ENCODE data around the gene ARL8A. TPM values are rescaled to one million over a fixed set of nuclear protein-coding genes. Genes with fewer than 3 reads are reported as not detected.

The ARL8A gene
- total RNA-seq, 2 donors from 2014 or later, result 68.0 to 80.0 TPM

GRCh38 chr1:202157945-202158344, 13.4 kb upstream of the ARL8A start:
- Mint-ChIP-seq H3K4me1 (ENCODE audit: low read depth in 2 of 2) (peaks cover 56 to 57% of the 10 kb centered on the region in 2 donors), H3K27me3 (no peaks in the 10 kb centered on the region), H3K27ac (peak overlapping the region; percentile 95 to 98), H3K36me3 (peaks cover 29% of the 10 kb centered on the region), H3K4me3 (peak overlapping the region; percentile 99), H3K9me3 (no peaks in the 10 kb centered on the region)
- no peak for DNase-seq (ENCODE audit: low spot score)
- ATAC-seq, result no peak

DNA sequence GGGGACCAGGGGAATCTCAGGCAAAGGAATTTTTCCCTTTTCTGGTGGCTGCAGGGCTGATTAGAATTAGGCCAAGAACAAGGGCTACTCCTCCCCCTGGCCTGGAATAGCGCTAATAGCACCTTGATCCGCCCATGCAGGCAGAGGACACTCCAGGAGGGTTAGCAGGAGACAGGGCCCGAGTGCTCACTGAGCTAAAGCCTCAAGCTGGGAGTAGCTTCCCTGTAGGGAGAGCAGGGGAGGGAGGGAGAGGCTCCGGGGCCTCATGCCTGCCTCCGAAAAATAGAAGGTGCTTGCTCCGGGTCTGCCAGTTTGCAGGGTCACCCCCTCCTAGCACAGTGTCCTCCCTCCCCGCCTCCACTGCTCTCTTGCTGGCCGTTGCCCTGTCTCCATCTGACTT, 12.1 kb upstream of the ARL8A start:
- Mint-ChIP-seq H3K9me3 (no peaks in the 10 kb centered on the region), H3K4me3 (peak overlapping the region; percentile 48), H3K4me1 (ENCODE audit: low read depth in 2 of 2) (peaks cover 45 to 48% of the 10 kb centered on the region in 2 donors), H3K36me3 (peaks cover 29% of the 10 kb centered on the region), H3K27ac (peak overlapping the region in 1 of 2 donors; percentile 70), H3K27me3 (no peaks in the 10 kb centered on the region)
- ATAC-seq (no peak), DNase-seq (ENCODE audit: low spot score) (no peak)

- Mint-ChIP-seq H3K36me3 (peaks cover 38% of the 10 kb centered on the region), H3K27ac (peak overlapping the region in 1 of 2 donors; percentile 70), H3K9me3 (no peaks in the 10 kb centered on the region), H3K4me1 (ENCODE audit: low read depth in 2 of 2) (peaks cover 46% of the 10 kb centered on the region in 2 donors), H3K27me3 (no peaks in the 10 kb centered on the region), H3K4me3 (peak overlapping the region; percentile 48)
- DNase-seq (ENCODE audit: low spot score) (no peak), ATAC-seq (no peak)
Measured at GRCh38 chr1:202155478-202156021, 11.0 kb upstream of the ARL8A start.

GRCh38 chr1:202154766-202155477, 10.4 kb upstream of the ARL8A start:
- DNase-seq (ENCODE audit: low spot score), result no peak
- no peak for ATAC-seq

DNA sequence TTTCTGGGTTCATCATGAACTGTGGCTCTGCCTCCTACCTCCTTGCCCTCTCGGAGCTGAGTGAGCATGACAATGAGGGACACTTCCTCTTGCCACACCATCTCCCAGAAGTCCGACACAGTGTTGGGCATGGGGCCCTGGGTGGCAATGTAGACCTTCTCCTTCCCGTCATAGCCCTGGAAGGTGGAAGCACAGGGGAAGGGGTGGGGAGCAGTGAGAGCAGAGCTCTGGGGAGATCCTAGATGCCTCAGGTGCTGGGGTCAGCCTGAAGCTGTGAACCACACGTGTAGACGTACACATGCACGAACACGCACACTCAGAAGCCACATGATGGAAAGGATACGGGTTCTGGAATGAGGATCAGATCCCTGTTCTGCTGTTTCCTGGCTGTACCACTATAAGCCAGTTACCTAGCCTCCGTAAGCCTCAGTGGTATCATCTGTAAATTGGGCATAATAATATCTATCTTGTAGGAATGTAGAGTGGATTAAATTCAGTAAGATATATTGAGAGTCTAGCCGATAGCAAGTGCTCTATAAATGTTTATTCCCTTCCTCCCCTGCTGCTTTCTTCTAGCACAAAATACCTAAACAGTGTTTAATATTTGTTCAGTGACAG, 9.7 kb upstream of the ARL8A start:
- peak overlapping the region; percentile 35 for H3K4me3 Mint-ChIP-seq
- DNase-seq (ENCODE audit: low spot score) (no peak), ATAC-seq (no peak)
- H3K4me1 Mint-ChIP-seq (ENCODE audit: low read depth in 2 of 2), result peaks cover 34 to 36% of the 10 kb centered on the region in 2 donors
- peak overlapping the region; percentile 56 to 70 for H3K27ac Mint-ChIP-seq
- no peaks in the 10 kb centered on the region for H3K27me3 Mint-ChIP-seq
- peaks cover 37% of the 10 kb centered on the region for H3K36me3 Mint-ChIP-seq
- no peaks in the 10 kb centered on the region for H3K9me3 Mint-ChIP-seq

More at GRCh38 chr1:202154766-202155477, 10.4 kb upstream of the ARL8A start:
- Mint-ChIP-seq H3K4me1 (ENCODE audit: low read depth in 2 of 2) (peaks cover 40% of the 10 kb centered on the region in 2 donors), H3K9me3 (no peaks in the 10 kb centered on the region), H3K27ac (peak overlapping the region; percentile 56 to 70), H3K27me3 (no peaks in the 10 kb centered on the region), H3K4me3 (peak overlapping the region; percentile 35), H3K36me3 (peaks cover 42% of the 10 kb centered on the region)

DNA sequence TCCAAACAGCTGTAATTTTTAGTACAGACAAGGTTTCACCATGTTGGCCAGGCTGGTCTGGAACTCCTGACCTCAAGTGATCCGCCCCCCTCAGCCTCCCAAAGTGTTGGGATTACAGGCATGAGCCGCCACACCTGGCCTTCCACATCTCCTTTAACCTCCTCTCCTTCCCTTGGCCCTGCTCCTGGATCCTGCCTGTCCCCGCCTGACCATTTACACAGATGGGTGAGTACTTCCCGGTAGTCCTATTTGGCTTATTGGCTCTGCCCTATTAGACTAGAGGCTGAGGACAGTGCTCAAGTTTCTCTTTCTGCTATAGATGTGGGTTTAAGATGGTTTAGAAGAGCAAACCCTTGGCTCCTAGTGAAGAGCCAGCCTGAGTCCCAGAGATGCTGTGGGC, 8.7 kb upstream of the ARL8A start:
- no peaks in the 10 kb centered on the region for H3K9me3 Mint-ChIP-seq
- DNase-seq (ENCODE audit: low spot score) (no peak), ATAC-seq (no peak)
- H3K27me3 Mint-ChIP-seq, result no peaks in the 10 kb centered on the region
- H3K27ac Mint-ChIP-seq, result no peak overlapping the region
- H3K4me3 Mint-ChIP-seq, result no peak overlapping the region
- peaks cover 35% of the 10 kb centered on the region for H3K36me3 Mint-ChIP-seq
- peaks cover 24 to 29% of the 10 kb centered on the region in 2 donors for H3K4me1 Mint-ChIP-seq (ENCODE audit: low read depth in 2 of 2)

- Mint-ChIP-seq H3K9me3 (no peaks in the 10 kb centered on the region), H3K36me3 (peaks cover 39% of the 10 kb centered on the region), H3K4me1 (ENCODE audit: low read depth in 2 of 2) (peaks cover 27 to 29% of the 10 kb centered on the region in 2 donors), H3K27me3 (no peaks in the 10 kb centered on the region), H3K4me3 (no peak overlapping the region), H3K27ac (no peak overlapping the region)
- ATAC-seq (no peak), DNase-seq (ENCODE audit: low spot score) (no peak)
Measured at GRCh38 chr1:202152399-202152798, 7.9 kb upstream of the ARL8A start.

- Mint-ChIP-seq H3K4me1 (ENCODE audit: low read depth in 2 of 2) (peaks cover 24 to 27% of the 10 kb centered on the region in 2 donors), H3K27me3 (no peaks in the 10 kb centered on the region), H3K27ac (peak overlapping the region; percentile 10 to 16), H3K36me3 (peaks cover 35% of the 10 kb centered on the region), H3K4me3 (no peak overlapping the region), H3K9me3 (no peaks in the 10 kb centered on the region)
- DNase-seq (ENCODE audit: low spot score) (no peak), ATAC-seq (no peak)
Measured at GRCh38 chr1:202151045-202151444, 6.5 kb upstream of the ARL8A start.

DNA sequence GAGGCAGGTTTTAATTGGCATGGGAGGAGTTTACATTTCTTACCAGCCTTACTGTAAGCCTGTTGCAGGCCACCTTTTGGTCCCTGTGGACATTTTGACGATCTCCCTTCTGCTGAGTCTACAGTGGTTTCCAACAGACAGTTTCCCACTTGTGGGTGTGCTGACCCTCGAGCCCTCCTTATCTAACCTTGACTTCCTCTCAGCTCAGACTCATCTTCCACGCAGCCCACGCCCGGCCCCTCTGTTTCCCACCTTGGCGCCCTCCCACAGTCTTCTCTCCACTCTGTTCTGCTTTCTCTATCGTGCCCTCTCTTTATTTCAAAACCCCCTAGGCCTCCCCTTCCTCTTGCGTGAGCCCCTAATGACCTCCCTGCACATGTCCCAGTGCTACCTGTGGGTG, 6.1 kb upstream of the ARL8A start:
- Mint-ChIP-seq H3K36me3 (peaks cover 31% of the 10 kb centered on the region), H3K4me1 (ENCODE audit: low read depth in 2 of 2) (peaks cover 19 to 26% of the 10 kb centered on the region in 2 donors), H3K4me3 (no peak overlapping the region), H3K27me3 (no peaks in the 10 kb centered on the region), H3K27ac (peak overlapping the region; percentile 10 to 16), H3K9me3 (no peaks in the 10 kb centered on the region)
- DNase-seq (ENCODE audit: low spot score) (no peak), ATAC-seq (no peak)

- H3K4me3 Mint-ChIP-seq, result no peak overlapping the region
- DNase-seq (ENCODE audit: low spot score) (no peak), ATAC-seq (no peak)
- H3K4me1 Mint-ChIP-seq (ENCODE audit: low read depth in 2 of 2), result peaks cover 23 to 30% of the 10 kb centered on the region in 2 donors
- peaks cover 31% of the 10 kb centered on the region for H3K36me3 Mint-ChIP-seq
- H3K27me3 Mint-ChIP-seq, result no peaks in the 10 kb centered on the region
- no peaks in the 10 kb centered on the region for H3K9me3 Mint-ChIP-seq
- no peak overlapping the region for H3K27ac Mint-ChIP-seq
Measured at GRCh38 chr1:202150187-202150586, 5.7 kb upstream of the ARL8A start.

- H3K27ac Mint-ChIP-seq, result peak overlapping the region in 1 of 2 donors; percentile 26
- H3K9me3 Mint-ChIP-seq, result no peaks in the 10 kb centered on the region
- DNase-seq (ENCODE audit: low spot score) (no peak), ATAC-seq (no peak)
- H3K4me1 Mint-ChIP-seq (ENCODE audit: low read depth in 2 of 2), result peaks cover 21 to 25% of the 10 kb centered on the region in 2 donors
- no peaks in the 10 kb centered on the region for H3K27me3 Mint-ChIP-seq
- no peak overlapping the region for H3K4me3 Mint-ChIP-seq
- H3K36me3 Mint-ChIP-seq, result peaks cover 25% of the 10 kb centered on the region
Measured at GRCh38 chr1:202149566-202149965, 5.0 kb upstream of the ARL8A start.

- Mint-ChIP-seq H3K4me1 (ENCODE audit: low read depth in 2 of 2) (peaks cover 23 to 25% of the 10 kb centered on the region in 2 donors), H3K9me3 (no peaks in the 10 kb centered on the region), H3K27me3 (no peaks in the 10 kb centered on the region), H3K36me3 (peaks cover 20% of the 10 kb centered on the region), H3K27ac (peak overlapping the region in 1 of 2 donors; percentile 26), H3K4me3 (no peak overlapping the region)
- ATAC-seq (no peak), DNase-seq (ENCODE audit: low spot score) (no peak)
Measured at GRCh38 chr1:202148391-202148790, 3.9 kb upstream of the ARL8A start.

GRCh38 chr1:202146993-202147392, 2.5 kb upstream of the ARL8A start:
- ATAC-seq, result no peak

DNA sequence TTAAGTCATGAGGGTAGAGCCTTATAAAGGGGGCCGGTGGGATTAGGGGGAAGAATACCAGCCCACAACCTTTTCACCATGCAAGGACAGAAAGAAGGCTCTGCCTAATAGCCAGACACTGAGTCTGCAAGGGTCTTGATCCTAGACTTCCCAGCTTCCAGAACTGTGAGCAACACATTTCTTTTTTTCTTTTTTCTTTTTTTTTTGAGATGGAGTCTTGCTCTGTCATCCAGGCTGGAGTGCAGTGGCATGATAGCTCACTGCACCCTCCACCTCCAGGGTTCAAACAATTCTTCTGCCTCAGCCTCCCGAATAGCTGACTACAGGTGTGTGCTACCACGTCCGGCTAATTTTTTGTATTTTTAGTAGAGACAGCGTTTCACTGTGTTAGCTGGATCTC, 1.7 kb upstream of the ARL8A start:
- H3K27me3 Mint-ChIP-seq, result no peaks in the 10 kb centered on the region
- peaks cover 28 to 30% of the 10 kb centered on the region in 2 donors for H3K4me1 Mint-ChIP-seq (ENCODE audit: low read depth in 2 of 2)
- no peaks in the 10 kb centered on the region for H3K9me3 Mint-ChIP-seq
- H3K27ac Mint-ChIP-seq, result peak overlapping the region in 1 of 2 donors; percentile 80
- no peak for DNase-seq (ENCODE audit: low spot score)
- H3K4me3 Mint-ChIP-seq, result no peak overlapping the region
- H3K36me3 Mint-ChIP-seq, result peaks cover 15% of the 10 kb centered on the region
- no peak for ATAC-seq

More at GRCh38 chr1:202146993-202147392, 2.5 kb upstream of the ARL8A start:
- Mint-ChIP-seq H3K27me3 (no peaks in the 10 kb centered on the region), H3K4me3 (no peak overlapping the region), H3K27ac (no peak overlapping the region), H3K4me1 (ENCODE audit: low read depth in 2 of 2) (peaks cover 29 to 30% of the 10 kb centered on the region in 2 donors), H3K9me3 (no peaks in the 10 kb centered on the region), H3K36me3 (peaks cover 17% of the 10 kb centered on the region)
- DNase-seq (ENCODE audit: low spot score), result no peak
